ENCODE data around the gene PCK2. TPM values are rescaled to one million over a fixed set of nuclear protein-coding genes. Genes with fewer than 3 reads are reported as not detected.

PCK2 gene
- total and polyA plus RNA-seq, 2 experiments from 2014 or later = 68.7 to 88.8 TPM

DNA sequence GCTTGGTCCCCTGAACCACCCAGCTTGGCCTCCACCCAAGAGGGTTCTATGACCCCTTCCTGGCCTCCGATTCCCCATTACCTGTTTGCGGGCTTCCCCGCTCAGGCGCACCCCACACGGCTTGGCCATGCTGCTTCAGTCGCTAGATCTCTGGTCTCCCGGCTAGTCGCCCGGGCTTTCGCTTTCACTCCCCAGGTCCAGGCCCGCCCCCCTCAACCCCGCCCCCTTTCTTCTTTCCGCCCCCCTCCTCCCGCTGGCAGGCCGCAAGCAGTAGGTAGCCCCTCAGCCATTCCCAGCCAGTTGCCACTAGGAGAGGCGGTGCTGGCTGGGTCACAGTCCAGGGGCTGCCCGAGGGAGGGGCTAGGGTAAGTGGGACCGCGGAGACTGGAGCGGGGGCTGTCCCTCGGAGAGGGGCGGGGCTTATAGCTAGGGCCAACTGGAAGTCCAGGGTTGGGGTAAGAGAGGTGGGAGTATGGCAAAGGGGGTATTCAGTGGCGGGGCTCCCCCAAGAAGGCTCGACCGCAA is 52.4 kb downstream of the PCK2 start, which contains the start of gene PSME2:
Gene PSME2 (minus strand): TSS at position 158 of the 525 bp plus-strand sequence. CDS start 29 bp downstream, at position 129.
- peaks cover 47% of the 10 kb centered on the region for H3K79me2 ChIP-seq
- 3% methylated on average over 13 of the region's 25 CpGs for WGBS (ENCODE audit: low lambda C conversion rate, missing lambda C conversion rate)
- peak within 1 kb of the TSS; percentile 48 for H2AFZ ChIP-seq
- TF ChIP-seq, protein P1, sequence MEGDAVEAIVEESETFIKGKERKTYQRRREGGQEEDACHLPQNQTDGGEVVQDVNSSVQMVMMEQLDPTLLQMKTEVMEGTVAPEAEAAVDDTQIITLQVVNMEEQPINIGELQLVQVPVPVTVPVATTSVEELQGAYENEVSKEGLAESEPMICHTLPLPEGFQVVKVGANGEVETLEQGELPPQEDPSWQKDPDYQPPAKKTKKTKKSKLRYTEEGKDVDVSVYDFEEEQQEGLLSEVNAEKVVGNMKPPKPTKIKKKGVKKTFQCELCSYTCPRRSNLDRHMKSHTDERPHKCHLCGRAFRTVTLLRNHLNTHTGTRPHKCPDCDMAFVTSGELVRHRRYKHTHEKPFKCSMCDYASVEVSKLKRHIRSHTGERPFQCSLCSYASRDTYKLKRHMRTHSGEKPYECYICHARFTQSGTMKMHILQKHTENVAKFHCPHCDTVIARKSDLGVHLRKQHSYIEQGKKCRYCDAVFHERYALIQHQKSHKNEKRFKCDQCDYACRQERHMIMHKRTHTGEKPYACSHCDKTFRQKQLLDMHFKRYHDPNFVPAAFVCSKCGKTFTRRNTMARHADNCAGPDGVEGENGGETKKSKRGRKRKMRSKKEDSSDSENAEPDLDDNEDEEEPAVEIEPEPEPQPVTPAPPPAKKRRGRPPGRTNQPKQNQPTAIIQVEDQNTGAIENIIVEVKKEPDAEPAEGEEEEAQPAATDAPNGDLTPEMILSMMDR (IDR thresholded peaks at IDR 0.05; ENCODE audit: poor library complexity) = no peak
- TF ChIP-seq EZH2 (IDR thresholded peaks at IDR 0.05; ENCODE audit: borderline replicate concordance) = no peak
- no peak for TF ChIP-seq EZH2phosphoT487 (IDR thresholded peaks at IDR 0.05; ENCODE audit: low read depth, severe bottlenecking, unreplicated experiment)
- H3K4me3 ChIP-seq = peak within 1 kb of the TSS; percentile 91
- no peaks in the 10 kb centered on the region for H3K27me3 ChIP-seq
- H4K20me1 ChIP-seq (ENCODE audit: insufficient read depth, poor library complexity, severe bottlenecking) = peaks cover 6% of the 10 kb centered on the region
- H3K36me3 ChIP-seq (replicated peaks; ENCODE audit: insufficient read depth, low read depth) = no peaks in the 10 kb centered on the region
- peak within 1 kb of the TSS; percentile 92 for H3K4me2 ChIP-seq
- peak within 1 kb of the TSS; percentile 79 for H3K27ac ChIP-seq
- DNase-seq (ENCODE audit: low spot score) = peak; percentile 98
- peaks cover 15% of the 10 kb centered on the region for H3K4me1 ChIP-seq (ENCODE audit: insufficient read depth)
- H3K9me2 ChIP-seq (replicated peaks; ENCODE audit: insufficient read depth) = no peaks in the 10 kb centered on the region
- no peaks in the 10 kb centered on the region for H3K9me3 ChIP-seq (ENCODE audit: low read depth)

DNA sequence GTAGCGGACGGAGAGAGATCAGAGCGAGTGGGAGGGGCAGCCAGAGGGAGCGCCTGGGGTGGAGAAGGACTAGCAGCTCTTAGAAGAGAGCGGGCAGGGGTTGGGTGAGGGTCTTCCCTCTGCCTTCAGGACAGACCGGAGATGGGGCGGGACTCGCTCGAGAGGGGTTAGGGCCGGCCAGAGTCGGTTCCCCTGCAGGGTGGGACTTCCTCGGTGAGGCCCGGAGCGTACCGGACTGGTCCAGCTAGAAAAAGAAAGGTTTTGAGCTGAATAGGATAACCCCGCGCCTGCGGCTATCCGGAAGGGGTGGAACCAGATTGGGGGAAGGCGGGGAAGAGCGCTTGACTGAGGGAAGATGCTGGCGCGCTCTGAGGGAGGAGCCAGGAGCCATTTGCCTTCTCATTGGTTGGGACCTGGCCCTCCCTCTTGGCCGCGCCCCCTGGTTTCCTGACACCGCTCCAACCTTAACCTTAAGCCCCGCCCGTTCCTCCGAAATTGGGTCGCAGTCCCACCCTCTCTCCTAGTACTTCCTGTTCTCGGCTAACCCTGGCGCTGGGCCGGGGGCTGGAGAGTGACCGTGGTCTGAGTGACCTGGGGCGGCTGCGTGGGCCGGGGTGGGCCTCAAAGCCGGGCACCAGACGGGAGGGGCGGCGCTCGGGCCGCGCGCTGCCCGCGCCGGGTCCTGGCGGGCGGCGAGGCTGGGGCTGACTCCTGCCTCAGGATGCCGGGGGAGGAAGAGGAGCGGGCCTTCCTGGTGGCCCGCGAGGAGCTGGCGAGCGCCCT is 53.1 kb downstream of the PCK2 start, which contains the start of gene RNF31:
Gene RNF31 (plus strand): TSS at position 521 of the 783 bp plus-strand sequence. CDS start 201 bp downstream, at position 722.
- H3K27me3 ChIP-seq = no peaks in the 10 kb centered on the region
- peak; percentile 99 for DNase-seq (ENCODE audit: low spot score)
- H3K9me2 ChIP-seq (replicated peaks; ENCODE audit: insufficient read depth) = no peaks in the 10 kb centered on the region
- no peaks in the 10 kb centered on the region for H3K9me3 ChIP-seq (ENCODE audit: low read depth)
- peak within 1 kb of the TSS; percentile 91 for H3K4me3 ChIP-seq
- no peaks in the 10 kb centered on the region for H3K36me3 ChIP-seq (replicated peaks; ENCODE audit: insufficient read depth, low read depth)
- TF ChIP-seq, protein P1 (IDR thresholded peaks at IDR 0.05; ENCODE audit: poor library complexity) = no peak
- TF ChIP-seq EZH2phosphoT487 (IDR thresholded peaks at IDR 0.05; ENCODE audit: low read depth, severe bottlenecking, unreplicated experiment) = no peak
- TF ChIP-seq EZH2 (IDR thresholded peaks at IDR 0.05; ENCODE audit: borderline replicate concordance) = no peak
- WGBS (ENCODE audit: low lambda C conversion rate, missing lambda C conversion rate) = under 1% methylated on average over 53 of the region's 57 CpGs
- H3K79me2 ChIP-seq = peaks cover 47% of the 10 kb centered on the region
- H4K20me1 ChIP-seq (ENCODE audit: insufficient read depth, poor library complexity, severe bottlenecking) = peaks cover 6% of the 10 kb centered on the region
- H3K4me1 ChIP-seq (ENCODE audit: insufficient read depth) = peaks cover 15% of the 10 kb centered on the region
- peak within 1 kb of the TSS; percentile 79 for H3K27ac ChIP-seq
- peak within 1 kb of the TSS; percentile 48 for H2AFZ ChIP-seq
- peak within 1 kb of the TSS; percentile 92 for H3K4me2 ChIP-seq

DNA sequence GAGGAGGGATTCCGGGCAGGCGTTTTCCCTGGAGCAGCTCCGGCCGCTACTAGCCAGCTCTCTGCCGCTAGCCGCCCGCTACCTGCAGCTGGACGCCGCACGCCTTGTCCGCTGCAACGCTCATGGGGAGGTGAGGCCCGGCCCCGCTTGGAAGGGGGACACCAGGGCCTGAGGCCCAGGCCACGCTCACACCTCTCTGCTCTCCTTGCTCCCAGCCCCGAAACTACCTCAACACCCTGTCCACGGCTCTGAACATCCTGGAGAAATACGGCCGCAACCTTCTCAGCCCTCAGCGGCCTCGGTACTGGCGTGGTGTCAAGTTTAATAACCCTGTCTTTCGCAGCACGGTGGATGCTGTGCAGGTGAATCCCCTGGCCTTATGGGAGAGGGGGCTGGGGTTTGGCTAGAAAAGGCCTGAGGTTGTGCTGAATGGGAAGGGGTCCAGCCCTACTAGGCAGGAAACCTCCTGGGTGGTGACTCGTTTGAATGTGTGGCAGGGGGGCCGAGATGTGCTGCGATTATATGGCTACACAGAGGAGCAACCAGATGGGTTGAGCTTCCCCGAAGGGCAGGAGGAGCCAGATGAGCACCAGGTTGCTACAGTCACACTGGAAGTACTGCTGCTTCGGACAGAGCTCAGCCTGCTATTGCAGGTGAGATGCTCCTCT is 53.8 kb downstream of the PCK2 start:
- Histone ChIP-seq H2AFZ (peak overlapping the region; percentile 42), H3K4me2 (peak overlapping the region; percentile 92), H3K27ac (peak overlapping the region; percentile 4), H4K20me1 (ENCODE audit: insufficient read depth, poor library complexity, severe bottlenecking) (peaks cover 6% of the 10 kb centered on the region), H3K9me2 (replicated peaks; ENCODE audit: insufficient read depth) (no peaks in the 10 kb centered on the region), H3K79me2 (peaks cover 47% of the 10 kb centered on the region), H3K4me3 (peak overlapping the region; percentile 91), H3K9me3 (ENCODE audit: low read depth) (no peaks in the 10 kb centered on the region), H3K4me1 (ENCODE audit: insufficient read depth) (peaks cover 15% of the 10 kb centered on the region), H3K36me3 (replicated peaks; ENCODE audit: insufficient read depth, low read depth) (no peaks in the 10 kb centered on the region), H3K27me3 (no peaks in the 10 kb centered on the region)
- no peak for DNase-seq (ENCODE audit: low spot score)
- TF ChIP-seq EZH2 (IDR thresholded peaks at IDR 0.05; ENCODE audit: borderline replicate concordance) (no peak), EZH2phosphoT487 (IDR thresholded peaks at IDR 0.05; ENCODE audit: low read depth, severe bottlenecking, unreplicated experiment) (no peak)
- TF ChIP-seq, protein P1 (IDR thresholded peaks at IDR 0.05; ENCODE audit: poor library complexity) = no peak
- WGBS (ENCODE audit: low lambda C conversion rate, missing lambda C conversion rate) = 10% methylated on average over 29 of the region's 29 CpGs
